Iris pigment epithelial cell (primary cell): Measurements from ENCODE around the gene SEMA3D.

ENCODE experiments used
- DNase-seq: peaks from one replicate; pipeline ENCODE4 v3.0.0-alpha.2; 2011; ENCODE audit warnings: low read depth

SEMA3D gene

GRCh38 chr7:85186521-85187241, at the start of gene SEMA3D:
SEMA3D (minus strand) TSS chr7:85187056; CDS start chr7:85121891, 65,165 bp downstream.
- peak; percentile 87 for DNase-seq

GRCh38 chr7:85234730-85235129, 47.9 kb upstream of the SEMA3D start:
- no peak for DNase-seq

- no peak for DNase-seq
Observed at GRCh38 chr7:85232068-85232467, 45.2 kb upstream of the SEMA3D start.

- no peak for DNase-seq
Observed at GRCh38 chr7:85230623-85231022, 43.8 kb upstream of the SEMA3D start.

GRCh38 chr7:85229544-85229943, 42.7 kb upstream of the SEMA3D start:
- no peak for DNase-seq

GRCh38 chr7:85226361-85227085, 39.7 kb upstream of the SEMA3D start:
- no peak for DNase-seq

GRCh38 chr7:85224171-85224570, 37.3 kb upstream of the SEMA3D start:
- peak; percentile 4 for DNase-seq

- DNase-seq: no peak
Observed at GRCh38 chr7:85222522-85222921, 35.7 kb upstream of the SEMA3D start.

GRCh38 chr7:85221796-85222195, 34.9 kb upstream of the SEMA3D start:
- DNase-seq: no peak

GRCh38 chr7:85220651-85221050, 33.8 kb upstream of the SEMA3D start:
- DNase-seq: no peak

GRCh38 chr7:85220023-85220422, 33.2 kb upstream of the SEMA3D start:
- no peak for DNase-seq

GRCh38 chr7:85217085-85217484, 30.2 kb upstream of the SEMA3D start:
- no peak for DNase-seq

GRCh38 chr7:85215098-85215497, 28.2 kb upstream of the SEMA3D start:
- DNase-seq: no peak

GRCh38 chr7:85213500-85213899, 26.6 kb upstream of the SEMA3D start:
- DNase-seq: no peak

- no peak for DNase-seq
Observed at GRCh38 chr7:85205754-85206153, 18.9 kb upstream of the SEMA3D start.

GRCh38 chr7:85204496-85204895, 17.6 kb upstream of the SEMA3D start:
- no peak for DNase-seq

GRCh38 chr7:85204061-85204460, 17.2 kb upstream of the SEMA3D start:
- no peak for DNase-seq

GRCh38 chr7:85201209-85201608, 14.4 kb upstream of the SEMA3D start:
- DNase-seq: no peak

- DNase-seq: no peak
Observed at GRCh38 chr7:85196696-85197095, 9.8 kb upstream of the SEMA3D start.

- DNase-seq: peak; percentile 31
Observed at GRCh38 chr7:85191383-85191782, 4.5 kb upstream of the SEMA3D start.

GRCh38 chr7:85186083-85186520, 754 bp downstream of the SEMA3D start:
- DNase-seq: peak; percentile 55

GRCh38 chr7:85185424-85186082, 1.3 kb downstream of the SEMA3D start:
- DNase-seq: peak; percentile 50
